Effector memory CD4-positive, alpha-beta T cell (primary cell): Measurements from ENCODE around the gene CHCHD10.
A peak's percentile ranks its signal among the peaks of the same experiment; 100 is the strongest.

Source experiments
- DNase-seq, 3 donors: peaks; one replicate each; pipeline ENCODE4 v3.0.0-alpha.2; 2020
- H3K27ac ChIP-seq: 2 replicates; pipeline ENCODE4 v1.7.0; 2013; ENCODE audit warnings: mild to moderate bottlenecking, low read length, moderate library complexity; ENCODE audit not compliant: insufficient read depth, poor library complexity, severe bottlenecking
- H3K27me3 ChIP-seq: replicated peaks from 2 replicates; pipeline ENCODE4 v1.7.0; 2013; ENCODE audit warnings: mild to moderate bottlenecking, low read length; ENCODE audit not compliant: insufficient read depth, control insufficient read depth, poor library complexity, severe bottlenecking
- H3K36me3 ChIP-seq: 2 replicates; pipeline ENCODE4 v1.7.0; 2013; ENCODE audit warnings: mild to moderate bottlenecking, low read length, moderate library complexity; ENCODE audit not compliant: control insufficient read depth, insufficient read depth
- H3K4me1 ChIP-seq: 2 replicates; pipeline ENCODE4 v1.7.0; 2013; ENCODE audit warnings: low read length, mild to moderate bottlenecking; ENCODE audit not compliant: control insufficient read depth, insufficient read depth, poor library complexity, severe bottlenecking
- H3K4me3 ChIP-seq: 2 replicates; pipeline ENCODE4 v1.7.0; 2013; ENCODE audit warnings: low read length, low read depth, mild to moderate bottlenecking; ENCODE audit not compliant: insufficient read depth, poor library complexity, severe bottlenecking
- H3K9me3 ChIP-seq: 2 replicates; pipeline ENCODE4 v1.7.0; 2013; ENCODE audit warnings: mild to moderate bottlenecking, low read length, moderate library complexity; ENCODE audit not compliant: control insufficient read depth

CHCHD10 gene

GRCh38 chr22:23801238-23801821 is 33.6 kb upstream of the CHCHD10 start:
- Histone ChIP-seq H3K36me3 (peaks cover 67% of the 10 kb centered on the region), H3K27ac (no peak overlapping the region), H3K4me3 (no peak overlapping the region), H3K27me3 (no peaks in the 10 kb centered on the region), H3K4me1 (no peaks in the 10 kb centered on the region), H3K9me3 (no peaks in the 10 kb centered on the region)
- no peak for DNase-seq

GRCh38 chr22:23800297-23801237 is 32.8 kb upstream of the CHCHD10 start:
- DNase-seq = no peak
- Histone ChIP-seq H3K9me3 (no peaks in the 10 kb centered on the region), H3K27ac (no peak overlapping the region), H3K4me3 (no peak overlapping the region), H3K36me3 (peaks cover 66% of the 10 kb centered on the region), H3K4me1 (no peaks in the 10 kb centered on the region), H3K27me3 (no peaks in the 10 kb centered on the region)

- Histone ChIP-seq H3K4me3 (no peak overlapping the region), H3K4me1 (no peaks in the 10 kb centered on the region), H3K9me3 (no peaks in the 10 kb centered on the region), H3K27ac (no peak overlapping the region), H3K36me3 (peaks cover 58% of the 10 kb centered on the region), H3K27me3 (no peaks in the 10 kb centered on the region)
- no peak for DNase-seq
These were observed 28.7 kb upstream of the CHCHD10 start for GRCh38 chr22:23796461-23796860.

- Histone ChIP-seq H3K36me3 (peaks cover 42% of the 10 kb centered on the region), H3K4me1 (no peaks in the 10 kb centered on the region), H3K27ac (no peak overlapping the region), H3K9me3 (no peaks in the 10 kb centered on the region), H3K4me3 (no peak overlapping the region), H3K27me3 (no peaks in the 10 kb centered on the region)
- no peak for DNase-seq
These were observed 25.6 kb upstream of the CHCHD10 start for GRCh38 chr22:23793326-23793725.

GRCh38 chr22:23791738-23792645 is 24.2 kb upstream of the CHCHD10 start:
- H3K36me3 ChIP-seq = peaks cover 35% of the 10 kb centered on the region
- no peak for DNase-seq
- no peak overlapping the region for H3K27ac ChIP-seq
- H3K4me3 ChIP-seq = no peak overlapping the region
- H3K4me1 ChIP-seq = peaks cover 7% of the 10 kb centered on the region
- no peaks in the 10 kb centered on the region for H3K9me3 ChIP-seq
- H3K27me3 ChIP-seq = no peaks in the 10 kb centered on the region

GRCh38 chr22:23790819-23791737 is 23.3 kb upstream of the CHCHD10 start:
- H3K27me3 ChIP-seq = no peaks in the 10 kb centered on the region
- no peak overlapping the region for H3K4me3 ChIP-seq
- DNase-seq = no peak
- peaks cover 34% of the 10 kb centered on the region for H3K36me3 ChIP-seq
- H3K9me3 ChIP-seq = no peaks in the 10 kb centered on the region
- H3K27ac ChIP-seq = no peak overlapping the region
- H3K4me1 ChIP-seq = peaks cover 10% of the 10 kb centered on the region

DNA sequence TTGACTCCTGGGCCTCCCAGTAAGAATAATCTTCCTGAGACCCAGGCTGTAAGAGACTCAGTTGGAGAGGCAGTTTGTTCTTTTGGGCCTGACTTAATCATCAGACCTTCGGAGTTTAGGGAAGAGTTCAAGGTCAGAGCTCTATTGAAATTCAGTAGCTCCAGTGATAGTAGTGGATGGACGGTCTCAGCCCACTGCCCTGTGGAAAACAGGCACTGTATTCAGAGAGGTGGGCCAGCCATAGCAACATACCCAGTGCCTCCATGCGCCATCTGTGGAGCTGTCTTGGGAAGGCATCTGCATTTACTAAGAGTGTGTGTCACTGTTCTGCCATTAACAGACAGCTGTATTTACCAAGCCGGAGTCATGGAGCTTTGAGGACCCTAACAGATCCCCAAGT is 21.9 kb upstream of the CHCHD10 start:
- Histone ChIP-seq H3K4me3 (no peak overlapping the region), H3K27ac (no peak overlapping the region), H3K27me3 (no peaks in the 10 kb centered on the region), H3K9me3 (no peaks in the 10 kb centered on the region), H3K36me3 (peaks cover 27% of the 10 kb centered on the region), H3K4me1 (peaks cover 10% of the 10 kb centered on the region)
- no peak for DNase-seq

DNA sequence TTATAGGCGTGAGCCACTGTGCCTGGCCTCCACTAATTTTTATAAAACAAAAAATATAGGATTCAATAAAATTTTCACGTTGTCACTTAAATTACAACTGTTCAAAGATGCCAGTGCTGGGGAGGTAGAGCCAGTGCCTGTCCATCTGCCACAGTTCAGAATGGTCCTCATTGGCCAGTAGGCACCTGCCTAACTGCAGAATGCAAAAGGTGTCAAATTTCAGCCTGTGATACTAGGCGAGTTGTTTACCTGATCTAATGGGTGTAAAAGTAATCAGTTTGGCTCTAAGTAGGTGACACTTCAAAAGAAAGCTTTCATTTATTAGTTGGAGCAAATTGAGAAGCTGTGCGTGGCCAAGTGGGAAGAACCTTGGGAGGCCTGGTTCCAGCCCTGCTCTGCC is 21.3 kb upstream of the CHCHD10 start:
- no peaks in the 10 kb centered on the region for H3K9me3 ChIP-seq
- H3K4me3 ChIP-seq = no peak overlapping the region
- H3K27ac ChIP-seq = no peak overlapping the region
- no peaks in the 10 kb centered on the region for H3K27me3 ChIP-seq
- peaks cover 22% of the 10 kb centered on the region for H3K36me3 ChIP-seq
- peaks cover 10% of the 10 kb centered on the region for H3K4me1 ChIP-seq
- DNase-seq = no peak

DNA sequence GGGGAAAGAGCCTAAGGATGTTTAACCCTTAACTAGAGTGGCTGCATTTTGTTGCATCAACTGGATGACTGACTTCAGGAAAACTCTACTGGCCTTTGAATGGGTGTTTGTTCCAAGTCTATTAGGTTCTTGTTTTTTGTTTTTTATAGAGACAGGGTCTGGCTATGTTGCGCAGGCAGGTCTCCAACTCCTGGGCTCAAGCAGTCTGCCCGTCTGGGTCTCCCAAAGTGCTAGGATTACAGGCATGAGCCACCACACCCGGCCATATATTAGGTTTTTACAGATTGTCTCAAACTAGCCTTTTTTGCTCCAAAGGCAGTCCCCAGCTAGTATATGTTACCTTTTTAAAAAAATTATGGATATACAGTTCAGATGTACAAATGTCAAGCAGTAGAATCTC is 20.1 kb upstream of the CHCHD10 start:
- Histone ChIP-seq H3K4me3 (peak overlapping the region; percentile 93), H3K27ac (peak overlapping the region; percentile 99), H3K36me3 (peaks cover 12% of the 10 kb centered on the region), H3K4me1 (peaks cover 10% of the 10 kb centered on the region), H3K9me3 (no peaks in the 10 kb centered on the region), H3K27me3 (no peaks in the 10 kb centered on the region)
- no peak for DNase-seq
